ENCODE results near the gene BRSK2.
"Not testable (repeated sequence)": the region's sequence is repeated elsewhere in the genome, so short reads cannot be mapped to it uniquely, and the experiment has no call there.

The BRSK2 gene

GRCh38 chr11:1410366-1411291 lies 20.9 kb downstream of the BRSK2 start:
- peak; percentile 26 for DNase-seq

- DNase-seq = no peak
Measured at GRCh38 chr11:1411301-1411700, 21.6 kb downstream of the BRSK2 start.

- not testable (repeated sequence) for DNase-seq
Measured at GRCh38 chr11:1411739-1412138, 22.0 kb downstream of the BRSK2 start.

GRCh38 chr11:1412377-1413095 lies 22.8 kb downstream of the BRSK2 start:
- no peak for DNase-seq

- no peak for DNase-seq
Measured at GRCh38 chr11:1414650-1415049, 24.9 kb downstream of the BRSK2 start.

- DNase-seq = no peak
Measured at GRCh38 chr11:1415631-1416030, 25.9 kb downstream of the BRSK2 start.

- DNase-seq = not testable (repeated sequence)
Measured at GRCh38 chr11:1418192-1418795, 28.6 kb downstream of the BRSK2 start.

GRCh38 chr11:1419811-1420210 lies 30.1 kb downstream of the BRSK2 start:
- DNase-seq = no peak

GRCh38 chr11:1421291-1421690 lies 31.6 kb downstream of the BRSK2 start:
- no peak for DNase-seq

- DNase-seq = no peak
Measured at GRCh38 chr11:1422481-1422880, 32.7 kb downstream of the BRSK2 start.

- no peak for DNase-seq
Measured at GRCh38 chr11:1422981-1423380, 33.2 kb downstream of the BRSK2 start.

GRCh38 chr11:1423406-1423805 lies 33.7 kb downstream of the BRSK2 start:
- not testable (repeated sequence) for DNase-seq

- no peak for DNase-seq
Measured at GRCh38 chr11:1425006-1425405, 35.3 kb downstream of the BRSK2 start.

- no peak for DNase-seq
Measured at GRCh38 chr11:1425439-1425838, 35.7 kb downstream of the BRSK2 start.

- DNase-seq = no peak
Measured at GRCh38 chr11:1428762-1429316, 39.1 kb downstream of the BRSK2 start.

- DNase-seq = no peak
Measured at GRCh38 chr11:1433568-1433967, 43.8 kb downstream of the BRSK2 start.

GRCh38 chr11:1433977-1434640 lies 44.4 kb downstream of the BRSK2 start:
- DNase-seq = no peak

GRCh38 chr11:1435479-1435819 lies 45.7 kb downstream of the BRSK2 start:
- DNase-seq = not testable (repeated sequence)

GRCh38 chr11:1435820-1436467 lies 46.2 kb downstream of the BRSK2 start:
- DNase-seq = no peak

- no peak for DNase-seq
Measured at GRCh38 chr11:1436468-1437039, 46.8 kb downstream of the BRSK2 start.

- no peak for DNase-seq
Measured at GRCh38 chr11:1437500-1437899, 47.8 kb downstream of the BRSK2 start.
